Caco-2 (cell line): ENCODE data around the gene SMYD1. TPM values are rescaled to one million over a fixed set of nuclear protein-coding genes. Genes with fewer than 3 reads are reported as not detected.

Experiments
- BruUV-seq: library from RNA; stranded (reverse); fragments of 400-500 nt; replicated peaks from 2 replicates; lab custom pipeline; 2021; lab: Mats Ljungman, UMichigan
- CTCF ChIA-PET: fragments of 300-600 bp; sonication (Branson Sonifier 250); formaldehyde crosslinking; loops from one replicate; lab custom pipeline; 2022; ENCODE audit warnings: antibody characterized with exemption; lab: Charles Lee
- POLR2A ChIA-PET: fragments of 300-600 bp; sonication (Branson Sonifier 250); formaldehyde crosslinking; loops from one replicate; lab custom pipeline; 2022; ENCODE audit warnings: antibody characterized with exemption; lab: Charles Lee
- DNase-seq, 2 experiments: peaks; one replicate each; pipeline versions ENCODE4 v3.0.0 to v3.0.0-alpha.2; 2020 to 2022
- H3K27me3 ChIP-seq: replicated peaks from 2 replicates; pipeline ENCODE4 v1.6.0; 2011; ENCODE audit warnings: low read length; ENCODE audit not compliant: control insufficient read depth, insufficient read depth
- H3K36me3 ChIP-seq: 2 replicates; pipeline ENCODE4 v1.5.1; 2011; ENCODE audit warnings: low read length; ENCODE audit not compliant: control insufficient read depth, insufficient read depth
- H3K4me1 ChIP-seq: fragments of 250-450 bp; sonication (Bioruptor Pico); 2 replicates; pipeline ENCODE4 v1.5.1; 2020; ENCODE audit warnings: mild to moderate bottlenecking
- H3K4me3 ChIP-seq: 2 replicates; pipeline ENCODE4 v1.5.1; 2011; ENCODE audit warnings: low read depth, mild to moderate bottlenecking, control low read depth, low read length
- H3K9me3 ChIP-seq: fragments of 250-450 bp; sonication (Bioruptor Pico); 2 replicates; pipeline ENCODE4 v1.5.1; 2020; ENCODE audit warnings: mild to moderate bottlenecking, moderate library complexity
- H3K27ac Mint-ChIP-seq: one replicate; pipeline ENCODE4 v1.8.0; 2022; ENCODE audit warnings: mixed read lengths; ENCODE audit not compliant: unreplicated experiment
- H3K27me3 Mint-ChIP-seq: one replicate; pipeline ENCODE4 v1.8.0; 2022; ENCODE audit warnings: mixed read lengths; ENCODE audit not compliant: insufficient read depth, unreplicated experiment
- H3K36me3 Mint-ChIP-seq: one replicate; pipeline ENCODE4 v1.8.0; 2022; ENCODE audit warnings: mild to moderate bottlenecking, mixed read lengths; ENCODE audit not compliant: insufficient read depth, unreplicated experiment
- H3K4me1 Mint-ChIP-seq: one replicate; pipeline ENCODE4 v1.8.0; 2022; ENCODE audit warnings: low read depth, mixed read lengths; ENCODE audit not compliant: unreplicated experiment
- H3K4me3 Mint-ChIP-seq: one replicate; pipeline ENCODE4 v1.8.0; 2022; ENCODE audit warnings: mild to moderate bottlenecking, moderate library complexity, mixed read lengths; ENCODE audit not compliant: unreplicated experiment
- H3K9me3 Mint-ChIP-seq: one replicate; pipeline ENCODE4 v1.8.0; 2022; ENCODE audit warnings: mixed read lengths; ENCODE audit not compliant: unreplicated experiment
- intact Hi-C: fragments of 100-400 bp; cut with micrococcal nuclease; formaldehyde crosslinking; loops from one replicate; pipeline ENCODE4 v1.10.0; 2022; ENCODE audit not compliant: unreplicated experiment
- microRNA-seq: library from miRNA; unstranded; fragments of <30 nt; microRNA quantifications from one replicate; pipeline ENCODE4 v1.2.0, GENCODE V29; 2022
- total RNA-seq: library from RNA; stranded (reverse); gene quantifications from 2 replicates; pipeline ENCODE4 v1.2.3, GENCODE V29; 2022
- TF ChIP-seq, protein P1 (sequence below), 2 experiments: fragments of 200-600 bp in 1 of 2; IDR thresholded peaks; 1 replicate in 1 of 2; 2 replicates in 1 of 2; pipeline versions ENCODE4 v1.5.1 to v1.8.0; 2011 to 2022; ENCODE audit warnings: antibody characterized with exemption in 1 of 2, control low read depth in 1 of 2, inconsistent platforms in 1 of 2, low read depth in 1 of 2, low read length in 1 of 2, mild to moderate bottlenecking in 1 of 2, moderate library complexity in 1 of 2; ENCODE audit not compliant: insufficient read depth in 1 of 2, severe bottlenecking in 1 of 2, unreplicated experiment in 1 of 2

The SMYD1 gene
- total RNA-seq, 1 experiment from 2014 or later = not detected

DNA sequence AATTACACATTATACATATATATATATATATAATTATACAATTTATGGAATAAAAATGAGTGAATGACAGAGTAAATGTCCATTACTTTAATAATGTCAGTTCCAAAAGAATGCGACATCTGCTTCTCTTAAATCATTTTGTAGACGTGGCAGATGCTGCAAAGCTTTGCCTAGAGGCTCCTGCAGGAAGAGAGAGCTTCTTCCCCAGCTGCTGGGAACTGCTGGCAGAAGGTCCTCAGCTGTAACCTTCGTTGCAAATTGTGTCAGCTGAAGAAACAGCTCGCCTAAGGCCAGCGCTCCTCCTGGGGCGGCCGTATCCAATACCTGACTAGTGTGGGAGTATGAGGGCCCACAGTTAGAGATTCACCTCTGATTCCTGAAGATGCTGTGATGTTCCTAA, 92.9 kb downstream of the SMYD1 start:
- no peaks in the 10 kb centered on the region for H3K27me3 ChIP-seq
- no peak for DNase-seq
- H3K36me3 ChIP-seq = no peaks in the 10 kb centered on the region
- H3K4me1 ChIP-seq = no peaks in the 10 kb centered on the region
- H3K4me1 Mint-ChIP-seq = no peaks in the 10 kb centered on the region
- no peaks in the 10 kb centered on the region for H3K9me3 ChIP-seq
- intact Hi-C loops = loop anchor here (1.0 kb wide), 3 partner anchors 27 to 100 kb away; partner anchors contain the start of gene FABP1
- H3K4me3 Mint-ChIP-seq = no peak overlapping the region
- H3K9me3 Mint-ChIP-seq = no peaks in the 10 kb centered on the region
- H3K27me3 Mint-ChIP-seq = no peaks in the 10 kb centered on the region
- H3K27ac Mint-ChIP-seq = no peak overlapping the region
- no peaks in the 10 kb centered on the region for H3K36me3 Mint-ChIP-seq
- TF ChIP-seq, protein P1, sequence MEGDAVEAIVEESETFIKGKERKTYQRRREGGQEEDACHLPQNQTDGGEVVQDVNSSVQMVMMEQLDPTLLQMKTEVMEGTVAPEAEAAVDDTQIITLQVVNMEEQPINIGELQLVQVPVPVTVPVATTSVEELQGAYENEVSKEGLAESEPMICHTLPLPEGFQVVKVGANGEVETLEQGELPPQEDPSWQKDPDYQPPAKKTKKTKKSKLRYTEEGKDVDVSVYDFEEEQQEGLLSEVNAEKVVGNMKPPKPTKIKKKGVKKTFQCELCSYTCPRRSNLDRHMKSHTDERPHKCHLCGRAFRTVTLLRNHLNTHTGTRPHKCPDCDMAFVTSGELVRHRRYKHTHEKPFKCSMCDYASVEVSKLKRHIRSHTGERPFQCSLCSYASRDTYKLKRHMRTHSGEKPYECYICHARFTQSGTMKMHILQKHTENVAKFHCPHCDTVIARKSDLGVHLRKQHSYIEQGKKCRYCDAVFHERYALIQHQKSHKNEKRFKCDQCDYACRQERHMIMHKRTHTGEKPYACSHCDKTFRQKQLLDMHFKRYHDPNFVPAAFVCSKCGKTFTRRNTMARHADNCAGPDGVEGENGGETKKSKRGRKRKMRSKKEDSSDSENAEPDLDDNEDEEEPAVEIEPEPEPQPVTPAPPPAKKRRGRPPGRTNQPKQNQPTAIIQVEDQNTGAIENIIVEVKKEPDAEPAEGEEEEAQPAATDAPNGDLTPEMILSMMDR (IDR thresholded peaks at IDR 0.05; ENCODE audit: insufficient read depth in 1 of 2, low read depth in 1 of 2, low read length in 1 of 2, severe bottlenecking in 1 of 2, unreplicated experiment in 1 of 2) = no peak
- no TSS peak for BruUV-seq
- no peak overlapping the region for H3K4me3 ChIP-seq
- POLR2A ChIA-PET = interaction anchor here (0.7 kb wide), 1 partner anchor 100 kb away, joined by 3 read pairs; no protein-coding TSS in a partner anchor
- CTCF ChIA-PET = interaction anchor here (0.6 to 3.1 kb wide), 5 partner anchors 9 to 100 kb away, joined by 3 to 146 read pairs (median 4); partner anchors contain the start of genes FABP1 and THNSL2

DNA sequence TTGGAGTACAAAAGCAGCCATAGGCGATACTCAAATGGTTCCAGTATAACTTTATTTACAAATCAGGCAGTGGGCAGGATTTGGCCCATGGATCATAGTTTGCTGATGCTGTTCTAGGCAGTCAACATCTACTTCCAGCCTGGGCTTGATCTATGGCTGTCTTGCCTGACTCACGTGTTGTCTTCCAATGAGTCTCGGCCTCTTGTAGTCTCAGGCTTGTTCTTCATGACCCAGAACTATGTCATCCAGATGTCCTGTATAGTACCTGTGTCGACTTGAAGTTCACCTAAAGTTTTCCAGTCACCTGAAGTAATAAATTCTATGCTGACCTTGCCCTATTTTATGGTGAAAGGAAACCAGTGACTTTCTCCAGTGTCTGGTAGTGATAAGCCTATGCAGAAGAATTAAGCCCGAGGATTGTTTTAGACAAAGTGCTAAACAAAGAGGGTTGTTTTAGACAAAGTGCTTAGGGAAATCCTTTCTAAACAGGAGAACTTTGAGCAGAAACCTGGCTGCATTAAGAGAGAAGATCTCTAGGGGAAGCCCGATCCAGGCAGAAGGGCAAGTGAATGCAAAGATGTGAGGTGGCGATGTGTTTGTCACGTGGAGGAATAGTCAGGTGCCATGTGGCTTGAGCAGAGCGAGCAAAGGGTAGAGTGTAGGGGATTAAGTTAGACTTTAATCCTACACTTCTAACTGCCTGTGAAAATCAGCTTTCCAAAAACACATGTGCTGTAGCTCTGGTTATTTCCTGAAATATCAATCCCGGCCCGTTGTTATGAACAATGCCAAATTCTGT, 94.0 kb downstream of the SMYD1 start:
- ChIA-PET CTCF (interaction anchor here (0.7 to 3.1 kb wide), 3 partner anchors 85 to 101 kb away, joined by 4 to 146 read pairs (median 23); no protein-coding TSS in a partner anchor), POLR2A (no interaction called here)
- TF ChIP-seq, protein P1 (IDR thresholded peaks at IDR 0.05; ENCODE audit: insufficient read depth in 1 of 2, low read depth in 1 of 2, low read length in 1 of 2, severe bottlenecking in 1 of 2, unreplicated experiment in 1 of 2) = no peak
- H3K4me1 ChIP-seq = no peaks in the 10 kb centered on the region
- no peaks in the 10 kb centered on the region for H3K9me3 ChIP-seq
- H3K36me3 ChIP-seq = no peaks in the 10 kb centered on the region
- no TSS peak for BruUV-seq
- no peaks in the 10 kb centered on the region for H3K27me3 Mint-ChIP-seq
- H3K36me3 Mint-ChIP-seq = no peaks in the 10 kb centered on the region
- no peaks in the 10 kb centered on the region for H3K9me3 Mint-ChIP-seq
- intact Hi-C loops = no loop called here
- H3K27ac Mint-ChIP-seq = no peak overlapping the region
- DNase-seq = no peak
- H3K4me3 Mint-ChIP-seq = no peak overlapping the region
- H3K27me3 ChIP-seq = no peaks in the 10 kb centered on the region
- no peak overlapping the region for H3K4me3 ChIP-seq
- H3K4me1 Mint-ChIP-seq = no peaks in the 10 kb centered on the region

Small RNA genes lying within 50 kb of the gene (microRNA-seq; reads per million reads assigned to microRNA genes)
- gene MIR4780 = not detected

Other genes starting within 250 kb of the SMYD1 start
- gene RGPD2, start 242.0 kb upstream of the SMYD1 start, total RNA-seq = 0.32 and 1.4 TPM in 2 replicates
- gene RNU2-63P, start 51.3 kb upstream of the SMYD1 start, total RNA-seq = 18.6 and 19.4 TPM in 2 replicates
- gene KRCC1, start 12.0 kb upstream of the SMYD1 start, total RNA-seq = 5.4 and 7.6 TPM in 2 replicates
- gene FABP1, start 60.2 kb downstream of the SMYD1 start, total RNA-seq = 41.0 and 44.5 TPM in 2 replicates
- 20.0 and 23.0 TPM in 2 replicates for gene THNSL2, start 102.5 kb downstream of the SMYD1 start, total RNA-seq